Astrocyte (in vitro differentiated cells and primary cell): ENCODE data around the gene RGCC. TPM values are rescaled to one million over a fixed set of nuclear protein-coding genes. Genes with fewer than 3 reads are reported as not detected.

ENCODE experiments used
- DNase-seq: peaks from one replicate; pipeline ENCODE4 v3.0.0-alpha.2; 2010; ENCODE audit warnings: low read depth
- FAIRE-seq: peaks from 2 replicates; lab custom pipeline; 2011; peaks lifted over from hg19 to GRCh38; lab: Jason Lieb, UNC
- H2AFZ ChIP-seq: 2 replicates; pipeline ENCODE4 v1.6.0; 2012; ENCODE audit warnings: low read depth, low read length, inconsistent platforms
- H3K27ac ChIP-seq: 2 replicates; pipeline ENCODE4 v1.5.1; 2011; ENCODE audit warnings: low read depth, low read length, inconsistent platforms
- H3K27me3 ChIP-seq: 2 replicates; pipeline ENCODE4 v1.6.0; 2011; ENCODE audit warnings: low read length, inconsistent platforms; ENCODE audit not compliant: insufficient read depth
- H3K36me3 ChIP-seq: 2 replicates; pipeline ENCODE4 v1.5.1; 2011; ENCODE audit warnings: low read length, inconsistent platforms; ENCODE audit not compliant: insufficient read depth
- H3K4me1 ChIP-seq: 2 replicates; pipeline ENCODE4 v1.5.1; 2011; ENCODE audit warnings: low read length, inconsistent platforms; ENCODE audit not compliant: insufficient read depth
- H3K4me2 ChIP-seq: 2 replicates; pipeline ENCODE4 v1.6.0; 2012; ENCODE audit warnings: low read length, inconsistent platforms
- H3K4me3 ChIP-seq: 2 replicates; pipeline ENCODE4 v1.5.1; 2011; ENCODE audit warnings: low read depth, mild to moderate bottlenecking, low read length, inconsistent platforms; ENCODE audit not compliant: insufficient read depth
- H3K79me2 ChIP-seq: 2 replicates; pipeline ENCODE4 v1.6.0; 2012; ENCODE audit warnings: mild to moderate bottlenecking, low read length, inconsistent platforms; ENCODE audit not compliant: insufficient read depth
- H3K9ac ChIP-seq: 2 replicates; pipeline ENCODE4 v1.6.0; 2012; ENCODE audit warnings: mild to moderate bottlenecking, low read length, inconsistent platforms
- H3K9me3 ChIP-seq: 2 replicates; pipeline ENCODE4 v1.5.1; 2012; ENCODE audit warnings: low read depth, mild to moderate bottlenecking, low read length, inconsistent platforms; ENCODE audit not compliant: insufficient read depth
- H4K20me1 ChIP-seq: 2 replicates; pipeline ENCODE4 v1.6.0; 2012; ENCODE audit warnings: low read length, inconsistent platforms; ENCODE audit not compliant: insufficient read depth
- H3K27ac Mint-ChIP-seq: one replicate; pipeline ENCODE4 v1.8.0; 2021; ENCODE audit warnings: mild to moderate bottlenecking, mixed read lengths; ENCODE audit not compliant: unreplicated experiment
- H3K27me3 Mint-ChIP-seq: one replicate; pipeline ENCODE4 v1.8.0; 2021; ENCODE audit warnings: low read depth, mixed read lengths; ENCODE audit not compliant: unreplicated experiment
- H3K36me3 Mint-ChIP-seq: one replicate; pipeline ENCODE4 v1.8.0; 2021; ENCODE audit warnings: low read depth, mixed read lengths; ENCODE audit not compliant: unreplicated experiment
- H3K4me1 Mint-ChIP-seq: one replicate; pipeline ENCODE4 v1.8.0; 2021; ENCODE audit warnings: low read depth, mixed read lengths; ENCODE audit not compliant: unreplicated experiment
- H3K4me3 Mint-ChIP-seq: one replicate; pipeline ENCODE4 v1.8.0; 2021; ENCODE audit warnings: mild to moderate bottlenecking, moderate library complexity, mixed read lengths; ENCODE audit not compliant: unreplicated experiment
- H3K9me3 Mint-ChIP-seq: one replicate; pipeline ENCODE4 v1.8.0; 2021; ENCODE audit warnings: mild to moderate bottlenecking, mixed read lengths; ENCODE audit not compliant: unreplicated experiment
- CTCF ChIP-seq: IDR thresholded peaks from 2 replicates; pipeline ENCODE4 v1.5.1; 2011; ENCODE audit warnings: low read depth, mild to moderate bottlenecking, inconsistent platforms, low read length, moderate library complexity; ENCODE audit not compliant: insufficient read depth
- EZH2 ChIP-seq: IDR thresholded peaks from 2 replicates; pipeline ENCODE4 v1.6.1; 2012; ENCODE audit warnings: mild to moderate bottlenecking, low read length, inconsistent platforms; ENCODE audit not compliant: insufficient read depth
- total RNA-seq: library from RNA; stranded (reverse); gene quantifications from 2 replicates; pipeline ENCODE4 v1.2.1, GENCODE V29; 2021

The RGCC gene
- total RNA-seq, 1 donor from 2014 or later, result 1.2 TPM

- peak; percentile 17 for FAIRE-seq
- Histone ChIP-seq H3K27ac (no peak overlapping the region), H3K4me3 (peak overlapping the region; percentile 56), H3K4me1 (peaks cover 19% of the 10 kb centered on the region), H3K79me2 (no peaks in the 10 kb centered on the region), H3K27me3 (peaks cover 26% of the 10 kb centered on the region), H3K9ac (peak overlapping the region; percentile 78), H3K9me3 (no peaks in the 10 kb centered on the region), H3K4me2 (peak overlapping the region; percentile 89), H2AFZ (peak overlapping the region; percentile 72), H4K20me1 (no peaks in the 10 kb centered on the region), H3K36me3 (no peaks in the 10 kb centered on the region)
- H3K27ac Mint-ChIP-seq, result no peak overlapping the region
- peak overlapping the region; percentile 76 for H3K4me3 Mint-ChIP-seq
- peaks cover 3% of the 10 kb centered on the region for H3K9me3 Mint-ChIP-seq
- DNase-seq, result no peak
- no peaks in the 10 kb centered on the region for H3K36me3 Mint-ChIP-seq
- H3K4me1 Mint-ChIP-seq, result peaks cover 2% of the 10 kb centered on the region
- TF ChIP-seq CTCF, result peak; percentile 57
- no peak for TF ChIP-seq EZH2
- peaks cover 45% of the 10 kb centered on the region for H3K27me3 Mint-ChIP-seq
Observed at GRCh38 chr13:41458761-41459431, 1.5 kb downstream of the RGCC start.

GRCh38 chr13:41459432-41460073 is 2.2 kb downstream of the RGCC start:
- Histone ChIP-seq H3K4me3 (no peak overlapping the region), H4K20me1 (no peaks in the 10 kb centered on the region), H3K4me1 (peaks cover 22% of the 10 kb centered on the region), H3K27ac (no peak overlapping the region), H3K79me2 (no peaks in the 10 kb centered on the region), H3K36me3 (no peaks in the 10 kb centered on the region), H3K9ac (no peak overlapping the region), H3K9me3 (no peaks in the 10 kb centered on the region), H3K27me3 (peaks cover 26% of the 10 kb centered on the region), H2AFZ (no peak overlapping the region), H3K4me2 (no peak overlapping the region)
- no peak overlapping the region for H3K27ac Mint-ChIP-seq
- H3K4me1 Mint-ChIP-seq, result peaks cover 2% of the 10 kb centered on the region
- no peaks in the 10 kb centered on the region for H3K36me3 Mint-ChIP-seq
- no peak overlapping the region for H3K4me3 Mint-ChIP-seq
- H3K27me3 Mint-ChIP-seq, result peaks cover 42% of the 10 kb centered on the region
- no peak for DNase-seq
- TF ChIP-seq CTCF, result no peak
- TF ChIP-seq EZH2, result no peak
- FAIRE-seq, result no peak
- peaks cover 2% of the 10 kb centered on the region for H3K9me3 Mint-ChIP-seq

GRCh38 chr13:41460074-41460465 is 2.7 kb downstream of the RGCC start:
- FAIRE-seq (peak; percentile 13), DNase-seq (no peak)
- Mint-ChIP-seq H3K9me3 (peaks cover 2% of the 10 kb centered on the region), H3K4me1 (peaks cover 2% of the 10 kb centered on the region), H3K4me3 (no peak overlapping the region), H3K36me3 (no peaks in the 10 kb centered on the region), H3K27me3 (peaks cover 38% of the 10 kb centered on the region), H3K27ac (no peak overlapping the region)
- Histone ChIP-seq H3K27me3 (peaks cover 26% of the 10 kb centered on the region), H3K9me3 (no peaks in the 10 kb centered on the region), H3K79me2 (no peaks in the 10 kb centered on the region), H2AFZ (no peak overlapping the region), H3K36me3 (no peaks in the 10 kb centered on the region), H3K4me3 (no peak overlapping the region), H4K20me1 (no peaks in the 10 kb centered on the region), H3K27ac (no peak overlapping the region), H3K9ac (no peak overlapping the region), H3K4me2 (no peak overlapping the region), H3K4me1 (peaks cover 27% of the 10 kb centered on the region)
- TF ChIP-seq CTCF (no peak), EZH2 (no peak)
